Measurements from ENCODE around the gene C2CD3.

C2CD3 gene

GRCh38 chr11:73981051-73981805, 189.6 kb downstream of the C2CD3 start:
- Histone ChIP-seq H3K4me1 (ENCODE audit: control insufficient read depth, insufficient read depth, low read length) (peaks cover 30% of the 10 kb centered on the region), H3K36me3 (ENCODE audit: control insufficient read depth in 2 of 2, insufficient read depth in 2 of 2, low read length in 2 of 2) (peaks cover 15 to 18% of the 10 kb centered on the region in 2 donors), H3K4me3 (ENCODE audit: low read length in 2 of 2) (peak overlapping the region in 1 of 2 donors; percentile 97), H3K9me3 (ENCODE audit: control insufficient read depth in 2 of 2, low read length in 2 of 2) (no peaks in the 10 kb centered on the region), H3K27ac (ENCODE audit: low read length) (peak overlapping the region; percentile 94), H3K9ac (ENCODE audit: low read length in 2 of 2) (peak overlapping the region in 1 of 2 donors; percentile 67), H3K27me3 (ENCODE audit: control insufficient read depth in 1 of 2, insufficient read depth in 2 of 2, low read length in 2 of 2) (no peaks in the 10 kb centered on the region)

- Histone ChIP-seq H3K36me3 (ENCODE audit: control insufficient read depth in 2 of 2, insufficient read depth in 2 of 2, low read length in 2 of 2) (peaks cover 15 to 21% of the 10 kb centered on the region in 2 donors), H3K4me3 (ENCODE audit: low read length in 2 of 2) (peak overlapping the region in 1 of 2 donors; percentile 8), H3K9ac (ENCODE audit: low read length in 2 of 2) (no peak overlapping the region), H3K9me3 (ENCODE audit: control insufficient read depth in 2 of 2, low read length in 2 of 2) (no peaks in the 10 kb centered on the region), H3K27me3 (ENCODE audit: control insufficient read depth in 1 of 2, insufficient read depth in 2 of 2, low read length in 2 of 2) (no peaks in the 10 kb centered on the region), H3K4me1 (ENCODE audit: control insufficient read depth, insufficient read depth, low read length) (peaks cover 30% of the 10 kb centered on the region), H3K27ac (ENCODE audit: low read length) (peak overlapping the region; percentile 94)
Observed at GRCh38 chr11:73980001-73980961, 190.5 kb downstream of the C2CD3 start.

- peaks cover 15 to 28% of the 10 kb centered on the region in 2 donors for H3K36me3 ChIP-seq (ENCODE audit: control insufficient read depth in 2 of 2, insufficient read depth in 2 of 2, low read length in 2 of 2)
Observed at GRCh38 chr11:73978576-73979086, 192.2 kb downstream of the C2CD3 start.

GRCh38 chr11:73977856-73978519, 192.8 kb downstream of the C2CD3 start:
- peaks cover 27% of the 10 kb centered on the region for H3K4me1 ChIP-seq (ENCODE audit: control insufficient read depth, insufficient read depth, low read length)
- H3K36me3 ChIP-seq (ENCODE audit: control insufficient read depth in 2 of 2, insufficient read depth in 2 of 2, low read length in 2 of 2), result peaks cover 15 to 28% of the 10 kb centered on the region in 2 donors
- no peak overlapping the region for H3K27ac ChIP-seq (ENCODE audit: low read length)
- no peaks in the 10 kb centered on the region for H3K27me3 ChIP-seq (ENCODE audit: control insufficient read depth in 1 of 2, insufficient read depth in 2 of 2, low read length in 2 of 2)
- no peak overlapping the region for H3K4me3 ChIP-seq (ENCODE audit: low read length in 2 of 2)
- no peaks in the 10 kb centered on the region for H3K9me3 ChIP-seq (ENCODE audit: control insufficient read depth in 2 of 2, low read length in 2 of 2)
- H3K9ac ChIP-seq (ENCODE audit: low read length in 2 of 2), result no peak overlapping the region

More at GRCh38 chr11:73978576-73979086, 192.2 kb downstream of the C2CD3 start:
- no peaks in the 10 kb centered on the region for H3K9me3 ChIP-seq (ENCODE audit: control insufficient read depth in 2 of 2, low read length in 2 of 2)
- peaks cover 30% of the 10 kb centered on the region for H3K4me1 ChIP-seq (ENCODE audit: control insufficient read depth, insufficient read depth, low read length)
- no peak overlapping the region for H3K27ac ChIP-seq (ENCODE audit: low read length)
- no peaks in the 10 kb centered on the region for H3K27me3 ChIP-seq (ENCODE audit: control insufficient read depth in 1 of 2, insufficient read depth in 2 of 2, low read length in 2 of 2)
- no peak overlapping the region for H3K4me3 ChIP-seq (ENCODE audit: low read length in 2 of 2)
- no peak overlapping the region for H3K9ac ChIP-seq (ENCODE audit: low read length in 2 of 2)

GRCh38 chr11:73976451-73977151, 194.2 kb downstream of the C2CD3 start:
- H3K27me3 ChIP-seq (ENCODE audit: control insufficient read depth in 1 of 2, insufficient read depth in 2 of 2, low read length in 2 of 2), result no peaks in the 10 kb centered on the region
- H3K4me3 ChIP-seq (ENCODE audit: low read length in 2 of 2), result no peak overlapping the region
- no peaks in the 10 kb centered on the region for H3K9me3 ChIP-seq (ENCODE audit: control insufficient read depth in 2 of 2, low read length in 2 of 2)
- no peak overlapping the region for H3K27ac ChIP-seq (ENCODE audit: low read length)
- H3K9ac ChIP-seq (ENCODE audit: low read length in 2 of 2), result no peak overlapping the region
- H3K36me3 ChIP-seq (ENCODE audit: control insufficient read depth in 2 of 2, insufficient read depth in 2 of 2, low read length in 2 of 2), result peaks cover 15 to 28% of the 10 kb centered on the region in 2 donors
- peaks cover 15% of the 10 kb centered on the region for H3K4me1 ChIP-seq (ENCODE audit: control insufficient read depth, insufficient read depth, low read length)

GRCh38 chr11:73975479-73975757, 195.4 kb downstream of the C2CD3 start:
- H3K27ac ChIP-seq (ENCODE audit: low read length), result no peak overlapping the region
- peaks cover 15 to 25% of the 10 kb centered on the region in 2 donors for H3K36me3 ChIP-seq (ENCODE audit: control insufficient read depth in 2 of 2, insufficient read depth in 2 of 2, low read length in 2 of 2)
- no peak overlapping the region for H3K4me3 ChIP-seq (ENCODE audit: low read length in 2 of 2)
- no peaks in the 10 kb centered on the region for H3K9me3 ChIP-seq (ENCODE audit: control insufficient read depth in 2 of 2, low read length in 2 of 2)
- no peak overlapping the region for H3K9ac ChIP-seq (ENCODE audit: low read length in 2 of 2)
- H3K4me1 ChIP-seq (ENCODE audit: control insufficient read depth, insufficient read depth, low read length), result peaks cover 10% of the 10 kb centered on the region
- no peaks in the 10 kb centered on the region for H3K27me3 ChIP-seq (ENCODE audit: control insufficient read depth in 1 of 2, insufficient read depth in 2 of 2, low read length in 2 of 2)

- Histone ChIP-seq H3K27ac (ENCODE audit: low read length) (no peak overlapping the region), H3K4me1 (ENCODE audit: control insufficient read depth, insufficient read depth, low read length) (peaks cover 7% of the 10 kb centered on the region), H3K27me3 (ENCODE audit: control insufficient read depth in 1 of 2, insufficient read depth in 2 of 2, low read length in 2 of 2) (no peaks in the 10 kb centered on the region), H3K36me3 (ENCODE audit: control insufficient read depth in 2 of 2, insufficient read depth in 2 of 2, low read length in 2 of 2) (peaks cover 15 to 25% of the 10 kb centered on the region in 2 donors), H3K4me3 (ENCODE audit: low read length in 2 of 2) (no peak overlapping the region), H3K9ac (ENCODE audit: low read length in 2 of 2) (no peak overlapping the region), H3K9me3 (ENCODE audit: control insufficient read depth in 2 of 2, low read length in 2 of 2) (no peaks in the 10 kb centered on the region)
Observed at GRCh38 chr11:73974604-73975478, 196.0 kb downstream of the C2CD3 start.

- Histone ChIP-seq H3K9ac (ENCODE audit: low read length in 2 of 2) (no peak overlapping the region), H3K4me1 (ENCODE audit: control insufficient read depth, insufficient read depth, low read length) (peaks cover 7% of the 10 kb centered on the region), H3K9me3 (ENCODE audit: control insufficient read depth in 2 of 2, low read length in 2 of 2) (no peaks in the 10 kb centered on the region), H3K36me3 (ENCODE audit: control insufficient read depth in 2 of 2, insufficient read depth in 2 of 2, low read length in 2 of 2) (peaks cover 7 to 23% of the 10 kb centered on the region in 2 donors), H3K4me3 (ENCODE audit: low read length in 2 of 2) (no peak overlapping the region), H3K27me3 (ENCODE audit: control insufficient read depth in 1 of 2, insufficient read depth in 2 of 2, low read length in 2 of 2) (no peaks in the 10 kb centered on the region), H3K27ac (ENCODE audit: low read length) (no peak overlapping the region)
Observed at GRCh38 chr11:73972620-73973449, 198.0 kb downstream of the C2CD3 start.

- Histone ChIP-seq H3K27me3 (ENCODE audit: control insufficient read depth in 1 of 2, insufficient read depth in 2 of 2, low read length in 2 of 2) (no peaks in the 10 kb centered on the region), H3K36me3 (ENCODE audit: control insufficient read depth in 2 of 2, insufficient read depth in 2 of 2, low read length in 2 of 2) (peaks cover under 1 to 17% of the 10 kb centered on the region in 2 donors), H3K9me3 (ENCODE audit: control insufficient read depth in 2 of 2, low read length in 2 of 2) (no peaks in the 10 kb centered on the region), H3K27ac (ENCODE audit: low read length) (no peak overlapping the region), H3K4me3 (ENCODE audit: low read length in 2 of 2) (no peak overlapping the region), H3K4me1 (ENCODE audit: control insufficient read depth, insufficient read depth, low read length) (peaks cover 7% of the 10 kb centered on the region), H3K9ac (ENCODE audit: low read length in 2 of 2) (no peak overlapping the region)
Observed at GRCh38 chr11:73972187-73972586, 198.6 kb downstream of the C2CD3 start.

All from stomach smooth muscle (tissue), 2 donors.